Measurements from ENCODE around the gene SLC12A5.
"Not testable (repeated sequence)": the region's sequence is repeated elsewhere in the genome, so short reads cannot be mapped to it uniquely, and the experiment has no call there.

Gene SLC12A5

DNA sequence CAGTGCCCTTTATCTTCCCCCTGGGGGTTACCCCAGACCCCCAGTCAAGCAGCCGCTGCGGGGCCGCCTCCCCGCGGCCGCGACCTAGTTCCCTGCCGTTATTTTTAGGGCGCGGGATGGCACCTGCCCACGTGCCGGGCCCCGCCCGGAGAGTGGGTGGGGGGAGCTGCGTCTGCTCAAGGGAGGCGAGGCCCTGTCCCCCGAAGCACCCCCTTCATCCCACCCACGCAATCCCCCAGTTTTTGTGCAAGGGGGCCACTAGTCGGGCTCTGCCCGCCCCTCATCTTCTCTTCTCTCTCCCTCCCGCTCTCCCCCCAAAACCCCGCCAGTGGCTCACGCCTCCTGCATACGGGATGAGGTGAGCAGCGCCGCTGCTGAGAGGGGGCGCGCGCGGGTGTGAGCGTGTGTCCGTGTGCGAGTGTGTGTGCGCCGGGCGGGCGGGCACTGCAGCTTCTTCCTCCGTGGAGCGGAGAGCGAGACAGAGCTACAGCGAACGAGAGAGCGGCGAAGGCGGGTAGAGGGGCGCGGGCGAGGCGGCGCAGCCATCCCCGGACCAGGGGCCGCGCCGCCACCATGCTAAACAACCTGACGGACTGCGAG lies at the start of gene SLC12A5:
Gene SLC12A5, plus strand, starts transcription at position 444 of the 600 bp plus-strand sequence. Its CDS starts 130 bp downstream, at position 574.
- DNase-seq (ENCODE audit: low read depth in 2 of 2) = no peak

DNA sequence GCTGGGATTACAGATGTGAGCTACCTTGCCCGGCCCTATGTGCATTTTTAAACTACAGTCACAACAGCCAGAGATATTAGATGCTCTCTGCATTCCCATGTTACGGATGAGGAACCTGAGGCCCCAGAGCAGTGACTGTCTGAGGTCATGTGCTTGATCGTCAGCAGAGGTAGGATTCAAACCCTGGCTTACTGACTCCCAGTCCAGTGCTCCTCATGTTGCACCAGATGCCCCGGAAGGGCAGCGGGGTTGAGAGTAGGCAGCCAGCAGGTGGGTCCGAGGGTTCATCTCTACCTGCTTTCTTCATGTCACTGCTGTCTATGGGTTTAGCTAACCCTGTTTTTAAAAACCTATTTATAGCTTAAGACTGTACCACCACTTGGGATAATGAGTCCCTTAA lies 47.8 kb upstream of the SLC12A5 start:
- DNase-seq (ENCODE audit: low read depth in 2 of 2) = no peak

DNA sequence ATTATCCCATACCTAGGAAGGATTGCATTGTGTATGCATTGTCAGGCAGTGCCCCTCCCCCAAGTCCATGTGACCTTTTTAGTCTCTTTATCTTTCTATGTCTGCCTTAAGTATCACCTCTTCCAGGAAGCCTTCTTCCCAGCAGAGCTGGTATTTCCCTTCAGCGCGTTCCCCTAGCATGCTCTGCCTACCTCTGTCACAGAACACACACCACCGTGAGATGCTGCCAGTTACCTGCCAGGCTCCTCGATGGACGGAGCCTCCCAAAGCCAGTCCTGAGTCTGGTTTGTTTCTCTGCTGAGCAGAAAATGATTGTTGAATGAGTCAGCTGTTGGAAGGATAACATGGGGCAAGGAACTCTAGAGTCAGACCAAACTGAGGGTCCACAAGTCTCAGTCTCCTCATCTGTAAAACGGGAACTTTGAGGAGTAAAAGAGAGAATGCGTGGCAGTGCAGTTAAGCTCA lies 45.7 kb upstream of the SLC12A5 start:
- no peak for DNase-seq (ENCODE audit: low read depth in 2 of 2)

DNA sequence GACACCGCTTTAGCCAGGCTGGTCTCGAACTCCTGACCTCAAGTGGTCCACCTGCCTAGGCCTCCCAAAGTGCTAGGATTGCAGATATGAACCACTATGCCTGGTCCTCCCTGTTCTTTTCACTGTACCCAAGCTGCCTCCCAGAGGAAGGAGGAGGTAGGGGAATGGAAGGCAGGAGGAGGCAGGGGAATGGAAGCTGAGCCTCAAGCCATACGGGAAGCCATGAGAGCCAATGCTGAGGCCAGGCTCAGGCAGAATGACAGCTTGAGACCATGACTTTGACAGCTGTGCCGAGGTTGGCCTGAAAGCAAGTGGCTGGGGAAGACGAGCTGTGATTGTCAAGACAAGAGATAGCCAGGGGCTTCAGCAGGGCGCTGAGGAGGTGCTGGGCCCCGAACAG lies 43.4 kb upstream of the SLC12A5 start:
- DNase-seq (ENCODE audit: low read depth in 2 of 2) = no peak

DNA sequence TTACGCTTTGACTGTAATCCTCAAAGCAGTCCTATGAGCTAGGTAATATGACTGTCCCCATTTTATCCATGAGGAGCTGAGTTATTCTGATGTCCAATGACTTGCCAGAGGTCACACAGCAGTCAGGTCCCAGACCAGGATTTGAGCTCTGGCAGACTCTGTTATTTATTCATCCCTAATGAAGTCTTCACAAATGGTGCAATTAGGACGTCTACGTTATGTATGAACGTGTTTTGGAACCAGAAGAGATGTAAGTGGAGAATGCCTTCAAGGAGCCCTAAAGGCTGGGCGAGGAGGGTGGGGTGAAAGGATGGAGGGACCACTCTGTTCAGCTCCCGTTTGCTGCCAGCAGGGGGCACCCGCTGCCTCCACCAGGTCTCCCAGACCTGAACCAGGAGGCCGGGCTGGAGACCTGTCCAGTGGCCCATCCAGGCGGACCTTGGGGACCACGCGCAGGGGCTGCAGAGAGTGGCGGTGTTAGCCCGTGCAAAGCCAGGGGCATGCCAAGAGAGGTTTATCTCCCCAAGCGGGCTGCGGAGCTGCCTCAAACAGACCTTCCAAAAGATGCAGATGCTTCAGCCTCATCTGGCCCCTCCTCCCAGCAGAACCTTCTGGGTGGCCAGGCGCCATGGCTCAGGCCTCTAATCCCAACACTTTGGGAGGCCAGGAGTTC lies 41.8 kb upstream of the SLC12A5 start:
- DNase-seq (ENCODE audit: low read depth in 2 of 2) = no peak

DNA sequence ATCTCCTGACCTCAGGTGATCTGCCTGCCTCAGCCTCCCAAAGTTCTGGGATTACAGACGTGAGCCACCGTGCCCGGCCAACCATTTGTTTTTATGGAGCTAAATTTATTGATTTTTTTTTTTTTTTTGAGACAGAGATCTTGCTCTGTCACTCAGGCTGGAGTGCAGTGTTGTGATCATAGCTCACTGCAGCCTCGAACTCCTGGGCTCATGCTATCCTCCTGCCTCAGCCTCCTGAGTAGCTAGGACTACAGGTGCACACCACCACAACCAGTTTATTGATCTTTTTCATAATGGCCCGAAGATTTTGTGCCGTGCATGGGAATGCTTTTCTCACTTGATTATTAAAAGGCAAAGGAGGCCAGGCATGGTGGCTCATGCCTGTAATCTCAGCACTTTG lies 40.2 kb upstream of the SLC12A5 start:
- not testable (repeated sequence) for DNase-seq (ENCODE audit: low read depth in 2 of 2)

DNA sequence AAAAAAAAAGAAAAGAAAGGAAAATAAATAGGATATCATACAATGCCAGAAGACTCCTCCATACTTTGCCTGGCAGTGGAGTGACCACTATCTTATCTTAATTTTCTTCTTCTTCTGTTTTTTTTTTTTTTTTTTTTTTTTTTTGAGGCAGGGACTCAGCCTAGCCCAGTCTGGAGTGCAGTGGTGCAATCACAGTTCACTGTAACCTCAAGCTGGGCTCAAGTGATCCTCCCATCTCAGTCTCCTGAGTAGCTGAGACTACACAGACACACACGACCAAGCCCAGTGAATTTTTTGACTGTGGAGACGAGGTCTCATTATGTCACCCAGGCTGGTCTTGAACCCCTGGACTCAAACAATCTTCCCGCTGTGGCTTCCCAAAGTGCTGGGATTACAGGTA lies 37.4 kb upstream of the SLC12A5 start:
- DNase-seq (ENCODE audit: low read depth in 2 of 2) = no peak

DNA sequence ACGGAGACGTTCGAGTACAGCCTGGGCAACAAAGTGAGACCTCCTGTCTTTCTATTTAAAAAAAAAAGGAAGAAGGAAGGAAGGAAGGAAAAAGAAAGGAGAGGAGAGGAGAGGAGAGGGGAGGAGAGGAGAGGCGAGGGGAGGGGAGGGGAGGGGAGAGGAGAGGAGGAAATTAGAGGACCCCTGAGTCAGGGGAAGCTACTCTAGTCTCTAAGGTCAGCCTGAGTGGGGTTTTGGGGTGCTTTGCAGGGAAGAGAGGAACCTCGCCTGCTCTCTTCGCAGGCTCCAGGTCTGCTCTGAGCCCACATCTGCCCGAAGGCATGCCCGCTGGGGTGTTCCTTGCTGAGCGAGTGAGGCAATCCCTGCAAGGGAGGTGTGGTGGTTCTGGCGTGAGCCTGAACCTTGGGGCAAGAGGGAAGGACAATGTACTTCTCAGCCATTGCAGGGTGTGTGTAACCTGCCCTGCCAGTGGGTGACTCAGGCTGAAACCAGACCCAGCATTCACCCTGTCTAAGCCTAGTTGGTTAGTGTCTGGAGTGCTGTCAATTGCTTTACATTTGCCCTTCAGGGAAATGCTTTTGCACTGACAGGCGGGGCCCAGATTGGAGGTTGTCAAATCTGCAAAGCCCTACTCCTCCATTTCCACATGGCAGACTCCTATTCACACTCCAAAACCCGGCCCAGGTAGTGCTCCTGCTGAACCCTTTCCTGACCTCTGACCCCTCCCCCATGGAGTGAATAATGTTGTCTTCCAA lies 35.6 kb upstream of the SLC12A5 start:
- DNase-seq (ENCODE audit: low read depth in 2 of 2) = no peak

DNA sequence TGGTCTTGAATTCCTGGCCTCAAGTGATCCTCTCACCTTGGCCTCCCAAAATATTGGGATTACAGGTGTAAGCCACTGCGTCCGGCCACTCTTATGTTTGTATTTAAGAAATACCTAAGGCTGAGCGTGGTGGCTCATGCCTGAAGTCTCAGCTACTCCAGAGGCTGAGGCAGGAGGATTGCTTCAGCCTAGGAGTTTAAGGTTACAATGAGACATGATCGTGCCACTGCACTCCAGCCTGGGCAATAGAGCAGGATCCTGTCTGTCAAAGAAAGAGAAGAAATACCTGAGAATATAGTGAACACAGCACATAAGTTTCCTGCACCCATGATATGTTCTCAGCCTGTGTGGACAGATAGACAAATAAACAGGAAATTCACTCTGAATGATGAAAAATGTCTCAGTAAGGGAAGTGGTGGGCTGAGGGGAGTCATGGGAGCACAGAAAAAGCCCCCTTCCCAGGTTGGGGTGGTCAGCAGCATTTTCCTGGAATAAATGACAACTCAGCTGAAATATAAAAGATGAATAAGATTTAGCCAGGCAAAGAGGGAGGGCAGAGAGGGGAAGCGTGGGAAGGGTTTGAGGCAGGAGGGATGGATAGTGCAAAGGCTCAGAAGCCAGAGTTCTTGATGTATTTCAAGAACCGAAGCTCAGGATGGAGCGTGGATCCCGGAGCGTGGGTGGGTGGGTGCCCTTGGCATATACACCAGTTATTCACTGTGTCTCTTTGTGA lies 34.1 kb upstream of the SLC12A5 start:
- DNase-seq (ENCODE audit: low read depth in 2 of 2) = no peak

DNA sequence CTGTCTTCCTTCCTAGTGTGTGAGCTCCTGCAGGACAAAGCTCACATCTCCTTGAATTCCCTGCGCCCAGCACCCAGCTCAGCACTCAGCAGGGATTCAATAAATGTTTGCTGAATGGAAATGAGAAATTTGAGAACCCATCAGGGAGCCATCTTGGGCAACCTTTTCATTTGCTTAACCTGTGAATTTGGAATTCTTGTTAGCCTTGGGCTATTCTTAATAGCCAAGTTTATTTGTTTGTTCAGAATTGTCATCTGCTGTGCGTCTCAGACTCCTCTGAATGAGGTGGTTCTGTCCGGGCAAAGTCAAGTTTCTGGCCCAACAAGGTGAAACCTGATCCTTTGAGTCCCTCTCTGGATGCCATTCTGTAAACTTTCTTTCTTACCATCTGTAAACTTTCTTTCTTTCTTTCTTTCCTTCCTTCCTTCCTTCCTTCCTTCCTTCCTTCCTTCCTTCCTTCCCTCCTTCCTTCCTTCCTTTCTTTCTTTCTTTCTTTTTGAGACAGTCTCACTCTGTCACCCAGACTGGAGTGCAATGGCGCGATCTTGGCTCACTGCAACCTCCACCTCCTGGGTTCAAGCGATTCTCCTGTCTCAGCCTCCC lies 33.4 kb upstream of the SLC12A5 start:
- not testable (repeated sequence) for DNase-seq (ENCODE audit: low read depth in 2 of 2)

DNA sequence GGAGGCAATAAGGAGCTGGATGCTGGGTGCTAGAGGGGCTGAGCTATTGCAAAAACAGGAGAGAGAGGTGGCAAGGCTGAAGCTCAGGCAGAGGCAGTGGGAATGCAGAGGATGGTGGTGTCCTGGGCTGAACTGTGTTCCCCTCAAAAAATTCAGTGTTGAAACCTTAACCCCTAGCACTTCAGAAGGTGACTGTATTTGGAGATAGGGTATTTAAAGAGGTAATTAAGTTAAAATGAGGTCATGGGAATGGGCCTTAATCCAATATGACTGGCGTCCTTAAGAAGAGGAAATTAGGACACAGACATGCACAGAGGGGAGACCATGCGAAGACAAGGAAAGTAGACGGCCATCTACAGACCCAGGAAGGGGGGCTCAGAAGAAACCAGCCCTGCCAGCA lies 31.8 kb upstream of the SLC12A5 start:
- no peak for DNase-seq (ENCODE audit: low read depth in 2 of 2)

DNA sequence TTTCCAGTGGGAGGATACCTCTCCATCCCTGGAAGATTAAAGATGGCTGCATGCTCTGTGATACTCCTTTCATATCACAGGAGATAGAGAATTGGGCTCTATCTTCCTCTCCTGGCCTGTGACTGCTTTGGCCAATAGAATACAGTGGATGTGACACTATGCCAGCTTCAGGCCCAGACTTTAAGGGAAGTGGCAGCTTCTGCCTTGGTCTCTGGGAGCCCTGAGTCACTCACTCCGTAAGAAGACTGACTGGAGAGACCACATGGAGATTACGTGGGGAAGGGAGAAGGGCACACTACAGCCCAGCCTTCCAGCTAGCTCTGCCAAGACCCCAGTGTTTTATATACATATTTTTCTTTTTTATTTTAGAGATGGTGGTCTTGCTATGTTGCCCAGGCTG lies 30.7 kb upstream of the SLC12A5 start:
- no peak for DNase-seq (ENCODE audit: low read depth in 2 of 2)

DNA sequence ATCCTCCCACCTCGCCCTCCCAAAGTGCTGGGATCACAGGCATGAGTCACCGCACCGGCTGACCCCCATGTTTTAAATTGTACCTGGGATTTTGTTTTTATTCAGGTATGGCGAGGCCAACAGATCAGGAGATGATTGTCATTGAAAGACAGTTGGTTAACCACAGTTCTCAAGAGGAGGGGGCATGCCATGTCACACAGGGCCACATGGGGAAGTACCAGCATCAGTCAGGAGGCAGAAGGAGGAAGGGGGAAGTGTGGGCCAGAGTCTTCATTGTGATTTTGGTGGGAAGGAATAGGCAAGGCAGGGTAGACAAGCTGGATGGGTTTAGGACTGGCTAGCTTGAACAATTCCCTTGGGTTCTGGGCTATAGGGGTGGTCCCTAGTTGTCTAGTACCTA lies 30.3 kb upstream of the SLC12A5 start:
- DNase-seq (ENCODE audit: low read depth in 2 of 2) = no peak

DNA sequence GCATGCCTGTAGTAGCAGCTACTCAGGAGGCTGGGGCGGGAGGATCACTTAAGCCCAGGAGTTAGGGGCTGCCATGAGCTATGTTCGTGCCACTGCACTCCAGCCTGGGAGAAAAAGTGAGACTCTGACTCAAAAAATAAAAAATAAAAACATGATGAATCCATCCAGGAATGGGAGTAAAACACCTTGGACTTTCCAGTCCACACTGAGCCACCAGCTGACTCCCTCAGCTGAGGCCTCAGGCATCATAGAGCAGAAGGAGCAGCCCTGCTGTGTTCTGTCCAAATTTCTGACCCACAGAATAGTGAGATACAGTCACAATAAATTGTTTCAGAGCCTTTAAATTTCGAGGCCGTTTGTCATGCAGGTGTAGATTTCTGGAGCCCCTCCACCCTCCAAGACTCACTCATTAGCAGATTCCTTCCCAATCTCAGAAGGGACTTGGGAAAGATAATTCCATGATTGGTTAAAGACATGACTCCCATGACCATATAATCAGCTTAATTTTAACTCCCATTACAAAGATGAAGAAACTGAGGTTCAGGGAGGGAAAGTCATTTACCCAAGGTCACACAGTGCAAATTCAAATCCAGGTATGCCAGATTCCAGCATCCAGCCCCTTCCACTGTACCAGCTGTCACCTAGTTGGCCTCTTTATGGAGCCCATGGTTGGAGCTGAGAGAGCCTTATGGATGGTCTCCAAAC lies 29.3 kb upstream of the SLC12A5 start:
- DNase-seq (ENCODE audit: low read depth in 2 of 2) = no peak

DNA sequence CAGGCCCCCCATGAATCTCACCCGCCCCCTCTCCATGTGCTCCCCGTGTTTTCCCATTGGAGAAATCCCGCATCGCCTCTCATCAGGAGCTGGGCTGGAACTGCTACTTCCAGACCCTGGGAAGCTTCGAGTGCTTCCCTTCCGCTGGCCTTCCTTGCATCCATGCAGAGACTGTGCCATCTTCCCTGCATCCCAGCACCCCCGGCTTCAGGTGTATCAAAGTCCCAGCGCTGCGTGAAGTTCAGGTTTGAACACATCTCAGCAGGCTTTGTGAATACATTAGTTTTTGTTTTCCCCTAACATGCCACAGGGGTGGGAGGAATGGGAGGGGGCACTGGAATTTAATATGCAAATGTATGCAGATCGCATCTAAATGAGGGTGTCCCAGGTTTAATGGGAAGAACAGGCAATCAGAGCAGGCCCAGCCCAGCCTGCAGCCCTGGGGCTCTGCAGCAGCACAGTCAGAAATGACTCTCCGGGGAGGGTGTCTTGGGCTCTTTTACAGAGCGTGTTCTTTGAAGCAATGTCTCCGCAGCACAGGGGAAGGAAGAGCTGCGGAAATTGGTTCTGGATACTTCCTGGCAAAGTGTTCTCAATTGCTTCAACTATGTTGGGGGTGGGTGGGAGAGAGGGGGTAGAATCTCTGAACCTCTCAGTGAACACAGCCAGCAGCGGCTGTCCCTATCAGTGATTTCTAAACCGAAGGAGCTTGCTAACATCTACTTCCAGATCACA lies 28.6 kb upstream of the SLC12A5 start:
- DNase-seq (ENCODE audit: low read depth in 2 of 2) = no peak

DNA sequence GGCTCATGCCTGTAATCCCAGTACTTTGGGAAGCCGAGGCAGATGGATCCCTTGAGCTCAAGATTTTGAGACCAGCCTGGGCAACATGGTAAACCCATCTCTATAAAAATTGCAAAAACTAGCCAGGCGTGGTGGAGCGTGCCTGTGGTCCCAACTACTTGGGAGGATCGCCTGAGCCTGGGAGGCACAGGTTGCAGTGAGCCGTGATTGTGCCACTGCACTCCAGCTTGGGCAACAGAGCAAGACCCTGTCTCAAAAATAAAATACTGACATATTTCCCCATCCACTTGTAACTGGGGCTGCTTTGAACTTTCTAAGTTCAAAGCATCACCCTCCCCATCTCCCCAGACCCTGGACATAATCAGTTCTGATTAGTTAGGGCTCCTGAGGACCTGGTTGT lies 27.5 kb upstream of the SLC12A5 start:
- DNase-seq (ENCODE audit: low read depth in 2 of 2) = no peak

DNA sequence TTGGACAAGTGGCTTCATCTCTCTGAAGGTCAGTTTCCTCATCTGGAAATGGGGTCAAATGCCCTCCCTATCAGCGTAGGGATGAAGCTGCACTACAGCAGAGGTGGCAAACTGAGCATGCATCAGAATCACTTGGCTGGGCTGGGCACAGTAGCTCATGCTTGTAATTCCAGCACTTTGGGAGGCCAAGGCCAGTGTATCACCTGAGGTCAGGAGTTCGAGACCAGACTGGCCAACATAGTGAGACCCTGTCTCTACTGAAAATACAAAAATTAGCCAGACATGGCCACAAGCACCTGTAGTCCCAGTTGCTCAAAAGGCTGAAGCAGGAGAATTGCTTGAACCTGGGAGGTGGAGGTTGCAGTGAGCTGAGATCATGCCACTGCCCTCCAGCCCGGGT lies 27.0 kb upstream of the SLC12A5 start:
- DNase-seq (ENCODE audit: low read depth in 2 of 2) = no peak

DNA sequence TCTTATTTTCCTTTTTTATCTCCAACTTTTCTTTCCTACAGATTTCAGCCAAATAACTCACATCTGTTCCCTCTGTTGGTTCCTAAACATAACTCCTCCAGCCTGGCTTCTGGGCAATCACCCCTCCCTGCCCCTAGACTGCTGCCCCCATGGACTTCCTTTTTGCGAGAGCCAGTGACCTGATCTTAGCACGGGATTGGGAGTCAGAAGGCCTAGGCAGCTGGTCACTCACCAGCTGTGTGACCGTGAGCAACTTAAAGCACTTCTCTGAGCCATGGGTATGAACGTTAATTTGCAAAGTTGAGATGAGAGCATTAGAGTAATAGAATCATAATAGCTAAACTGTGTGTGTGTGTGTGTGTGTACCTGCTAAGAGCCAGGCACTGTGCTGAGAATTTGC lies 24.8 kb upstream of the SLC12A5 start:
- no peak for DNase-seq (ENCODE audit: low read depth in 2 of 2)

DNA sequence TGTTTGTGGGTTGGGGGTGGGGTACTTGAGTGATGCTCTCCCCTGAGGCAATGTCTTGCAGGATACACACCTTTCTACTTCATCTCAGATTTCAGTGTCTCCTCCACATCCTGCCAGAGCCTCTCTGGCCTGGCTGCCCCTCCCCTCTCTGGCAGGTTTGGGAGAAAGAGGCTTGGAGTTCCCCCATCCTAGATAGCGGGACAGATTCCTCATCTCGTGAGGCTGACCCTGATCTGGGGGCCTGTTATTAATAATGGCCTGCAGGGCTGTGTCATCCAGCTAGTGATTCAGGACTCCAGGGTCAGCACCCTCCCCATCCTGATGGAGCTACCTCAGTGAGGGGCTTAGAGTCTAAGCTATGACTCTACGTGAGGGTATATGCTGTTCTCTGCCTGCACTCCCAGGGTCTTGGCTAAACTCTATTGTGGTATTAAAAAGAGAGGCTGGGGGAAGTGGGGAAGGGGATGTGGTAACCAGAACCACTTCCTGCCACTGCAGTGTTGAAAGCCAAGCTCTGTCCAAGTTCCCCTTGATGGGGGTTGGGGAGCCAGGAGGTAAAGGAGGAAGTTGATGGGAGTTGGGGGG lies 24.0 kb upstream of the SLC12A5 start:
- no peak for DNase-seq (ENCODE audit: low read depth in 2 of 2)

DNA sequence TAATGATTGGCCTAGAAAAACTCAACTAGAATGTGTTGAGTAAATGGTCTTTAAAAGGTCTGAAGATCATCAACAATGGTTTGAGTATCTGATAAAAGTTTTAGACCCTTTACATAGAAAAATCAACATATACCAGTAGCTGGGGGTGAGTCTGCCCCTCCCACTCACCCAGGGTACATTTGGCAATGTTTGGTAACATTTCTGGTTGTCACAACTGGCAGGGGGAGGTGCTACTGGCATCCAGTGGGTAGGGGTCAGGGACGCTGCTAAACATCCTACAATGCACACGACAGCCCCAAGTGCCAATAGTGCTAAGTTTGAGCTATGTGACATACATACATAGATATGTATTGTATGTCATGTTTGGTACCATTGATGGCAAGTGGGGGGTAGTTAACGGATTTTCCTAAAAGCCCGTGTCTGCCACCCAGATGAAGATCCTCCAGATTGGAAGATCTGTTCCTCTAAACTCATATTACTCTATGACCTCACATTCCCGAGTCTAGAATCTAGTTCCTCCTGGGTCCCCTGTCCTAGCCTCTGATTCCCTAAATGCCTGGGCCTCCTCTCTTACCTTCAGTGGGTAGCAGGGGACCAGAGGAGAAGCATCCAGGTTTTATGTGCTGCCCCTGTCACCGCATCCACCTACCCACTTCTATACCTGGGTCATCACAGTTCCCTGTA lies 22.9 kb upstream of the SLC12A5 start:
- no peak for DNase-seq (ENCODE audit: low read depth in 2 of 2)

All from fibroblast of skin of left quadriceps (primary cell).